Keratinocyte (primary cell): ENCODE data around the gene NRG2. TPM values are rescaled to one million over a fixed set of nuclear protein-coding genes. Genes with fewer than 3 reads are reported as not detected.

Source experiments
- DNase-seq: peaks from one replicate; pipeline ENCODE4 v3.0.0-alpha.2; 2011; ENCODE audit warnings: low read depth, missing footprints, low spot score
- FAIRE-seq: peaks from 2 replicates; lab custom pipeline; 2011; peaks lifted over from hg19 to GRCh38; lab: Jason Lieb, UNC
- H2AFZ ChIP-seq: 2 replicates; pipeline ENCODE4 v1.6.0; 2012; ENCODE audit warnings: low read length, control low read depth, inconsistent platforms; ENCODE audit not compliant: control insufficient read depth
- H3K27ac ChIP-seq: 2 replicates; pipeline ENCODE4 v1.5.1; 2011; ENCODE audit warnings: low read length; ENCODE audit not compliant: control insufficient read depth, insufficient read depth
- H3K27me3 ChIP-seq: 3 replicates; pipeline ENCODE4 v1.6.0; 2011; ENCODE audit warnings: low read length; ENCODE audit not compliant: control insufficient read depth, insufficient read depth; ENCODE audit errors: extremely low read depth
- H3K36me3 ChIP-seq, 2 experiments: 2 replicates in 1 of 2; 3 replicates in 1 of 2; pipeline ENCODE4 v1.5.1; 2011; ENCODE audit warnings: low read length in 2 of 2, mild to moderate bottlenecking in 1 of 2; ENCODE audit not compliant: control insufficient read depth in 2 of 2, insufficient read depth in 2 of 2; ENCODE audit errors: extremely low read depth in 1 of 2
- H3K4me1 ChIP-seq: 3 replicates; pipeline ENCODE4 v1.5.1; 2011; ENCODE audit warnings: low read length; ENCODE audit not compliant: control insufficient read depth, insufficient read depth; ENCODE audit errors: extremely low read depth
- H3K4me2 ChIP-seq: 3 replicates; pipeline ENCODE4 v1.6.0; 2011; ENCODE audit warnings: low read depth, low read length; ENCODE audit not compliant: control insufficient read depth, insufficient read depth; ENCODE audit errors: extremely low read depth
- H3K4me3 ChIP-seq, 3 experiments: fragments of 200-600 bp in 1 of 3; sonication (generic) in 1 of 3; 2 replicates in 2 of 3; 3 replicates in 1 of 3; pipeline ENCODE4 v1.5.1; 2011 to 2016; ENCODE audit warnings: low read length in 3 of 3, mild to moderate bottlenecking in 3 of 3, control low read depth in 2 of 3, inconsistent platforms in 1 of 3, low read depth in 1 of 3, mixed read lengths in 1 of 3, mixed run types in 1 of 3, moderate library complexity in 1 of 3; ENCODE audit not compliant: control insufficient read depth in 2 of 3, insufficient read depth in 2 of 3; ENCODE audit errors: extremely low read depth in 1 of 3
- H3K79me2 ChIP-seq: 2 replicates; pipeline ENCODE4 v1.6.0; 2012; ENCODE audit warnings: low read length; ENCODE audit not compliant: control insufficient read depth, insufficient read depth
- H3K9ac ChIP-seq: 3 replicates; pipeline ENCODE4 v1.6.0; 2011; ENCODE audit warnings: low read length; ENCODE audit not compliant: control insufficient read depth, insufficient read depth; ENCODE audit errors: extremely low read depth
- H3K9me1 ChIP-seq: 3 replicates; pipeline ENCODE4 v1.6.0; 2011; ENCODE audit warnings: low read length; ENCODE audit not compliant: control insufficient read depth, insufficient read depth; ENCODE audit errors: extremely low read depth
- H3K9me3 ChIP-seq: 2 replicates; pipeline ENCODE4 v1.5.1; 2012; ENCODE audit warnings: low read depth, low read length; ENCODE audit not compliant: control insufficient read depth
- H4K20me1 ChIP-seq: 3 replicates; pipeline ENCODE4 v1.6.0; 2011; ENCODE audit warnings: low read length; ENCODE audit not compliant: control insufficient read depth, insufficient read depth; ENCODE audit errors: extremely low read depth
- EZH2 ChIP-seq: IDR thresholded peaks from one replicate; pipeline ENCODE4 v1.6.1; 2012; ENCODE audit warnings: inconsistent platforms, mild to moderate bottlenecking, low read length, moderate library complexity
- dilution Hi-C: fragments of 300-500 bp; cut with MboI; formaldehyde crosslinking; loops from one replicate; pipeline ENCODE4 v1.7.0; 2020; ENCODE audit warnings: low sequenced_read_pairs; ENCODE audit not compliant: extremely low pct_ligation_motif_present
- polyA plus RNA-seq, 5 experiments: library from polyadenylated mRNA; depleted of rRNA in 3 of 5; stranded (reverse) in 3 of 5; stranded (forward) in 1 of 5; unstranded in 1 of 5; fragments of >200 nt; gene quantifications; 1 replicate in 1 of 5; 2 replicates in 3 of 5; 3 replicates in 1 of 5; pipeline versions ENCODE4 v1.2.1 to v1.2.3, GENCODE V29; 2011 to 2012; ENCODE audit warnings: missing spikeins in 2 of 5, low read depth in 1 of 5, low replicate concordance in 1 of 5
- TF ChIP-seq, protein P1 (sequence below), 3 experiments: IDR thresholded peaks in 1 of 3; conservative IDR thresholded peaks in 1 of 3; optimal IDR thresholded peaks in 1 of 3; 2 replicates in 2 of 3; 3 replicates in 1 of 3; pipeline versions ENCODE3 to v1.5.1; 2011; ENCODE audit warnings: low read length in 3 of 3, mild to moderate bottlenecking in 3 of 3, moderate library complexity in 2 of 3, control low read depth in 1 of 3, inconsistent platforms in 1 of 3; ENCODE audit not compliant: insufficient read depth in 2 of 3; ENCODE audit errors: extremely low read depth in 1 of 3

NRG2 gene
- polyA plus RNA-seq, 1 donor (not counting 4 experiments of a cell fraction or from before 2014, with no cell fraction given), result 0.13 TPM

DNA sequence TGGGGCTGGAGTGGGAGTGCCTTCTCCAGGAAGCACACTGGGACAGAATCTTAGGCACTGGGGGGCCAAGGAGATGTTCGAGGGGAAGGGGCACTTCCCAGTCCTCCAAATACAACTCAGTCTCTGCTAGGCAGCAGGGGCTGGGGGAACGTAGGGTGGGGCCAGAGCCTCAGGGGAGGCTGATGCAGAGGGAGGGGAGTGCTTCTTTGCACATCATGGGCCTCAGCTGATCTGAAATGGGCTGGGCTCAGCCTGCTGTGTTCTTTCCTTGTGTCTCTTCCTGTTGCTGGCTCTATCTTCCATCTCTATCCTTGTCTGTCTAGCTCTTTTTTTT is 231.9 kb downstream of the NRG2 start:
- H3K9me3 ChIP-seq, result no peaks in the 10 kb centered on the region
- no peaks in the 10 kb centered on the region for H3K27me3 ChIP-seq
- no peak overlapping the region for H3K4me2 ChIP-seq
- no peak overlapping the region for H2AFZ ChIP-seq
- H3K36me3 ChIP-seq, result no peaks in the 10 kb centered on the region
- no peak for TF ChIP-seq EZH2
- TF ChIP-seq, protein P1, sequence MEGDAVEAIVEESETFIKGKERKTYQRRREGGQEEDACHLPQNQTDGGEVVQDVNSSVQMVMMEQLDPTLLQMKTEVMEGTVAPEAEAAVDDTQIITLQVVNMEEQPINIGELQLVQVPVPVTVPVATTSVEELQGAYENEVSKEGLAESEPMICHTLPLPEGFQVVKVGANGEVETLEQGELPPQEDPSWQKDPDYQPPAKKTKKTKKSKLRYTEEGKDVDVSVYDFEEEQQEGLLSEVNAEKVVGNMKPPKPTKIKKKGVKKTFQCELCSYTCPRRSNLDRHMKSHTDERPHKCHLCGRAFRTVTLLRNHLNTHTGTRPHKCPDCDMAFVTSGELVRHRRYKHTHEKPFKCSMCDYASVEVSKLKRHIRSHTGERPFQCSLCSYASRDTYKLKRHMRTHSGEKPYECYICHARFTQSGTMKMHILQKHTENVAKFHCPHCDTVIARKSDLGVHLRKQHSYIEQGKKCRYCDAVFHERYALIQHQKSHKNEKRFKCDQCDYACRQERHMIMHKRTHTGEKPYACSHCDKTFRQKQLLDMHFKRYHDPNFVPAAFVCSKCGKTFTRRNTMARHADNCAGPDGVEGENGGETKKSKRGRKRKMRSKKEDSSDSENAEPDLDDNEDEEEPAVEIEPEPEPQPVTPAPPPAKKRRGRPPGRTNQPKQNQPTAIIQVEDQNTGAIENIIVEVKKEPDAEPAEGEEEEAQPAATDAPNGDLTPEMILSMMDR (optimal IDR thresholded peaks at IDR 0.05 in 1 of 3, IDR thresholded peaks at IDR 0.05 in 1 of 3, conservative IDR thresholded peaks at IDR 0.05 in 1 of 3; ENCODE audit: extremely low read depth in 1 of 3, insufficient read depth in 2 of 3, low read length in 3 of 3), result no peak
- FAIRE-seq, result no peak
- no peaks in the 10 kb centered on the region for H3K79me2 ChIP-seq
- H3K9ac ChIP-seq, result no peak overlapping the region
- dilution Hi-C loops, result no loop called here
- no peak overlapping the region for H3K4me3 ChIP-seq
- H4K20me1 ChIP-seq, result no peaks in the 10 kb centered on the region
- no peaks in the 10 kb centered on the region for H3K4me1 ChIP-seq
- H3K9me1 ChIP-seq, result no peaks in the 10 kb centered on the region
- DNase-seq, result no peak
- no peak overlapping the region for H3K27ac ChIP-seq

DNA sequence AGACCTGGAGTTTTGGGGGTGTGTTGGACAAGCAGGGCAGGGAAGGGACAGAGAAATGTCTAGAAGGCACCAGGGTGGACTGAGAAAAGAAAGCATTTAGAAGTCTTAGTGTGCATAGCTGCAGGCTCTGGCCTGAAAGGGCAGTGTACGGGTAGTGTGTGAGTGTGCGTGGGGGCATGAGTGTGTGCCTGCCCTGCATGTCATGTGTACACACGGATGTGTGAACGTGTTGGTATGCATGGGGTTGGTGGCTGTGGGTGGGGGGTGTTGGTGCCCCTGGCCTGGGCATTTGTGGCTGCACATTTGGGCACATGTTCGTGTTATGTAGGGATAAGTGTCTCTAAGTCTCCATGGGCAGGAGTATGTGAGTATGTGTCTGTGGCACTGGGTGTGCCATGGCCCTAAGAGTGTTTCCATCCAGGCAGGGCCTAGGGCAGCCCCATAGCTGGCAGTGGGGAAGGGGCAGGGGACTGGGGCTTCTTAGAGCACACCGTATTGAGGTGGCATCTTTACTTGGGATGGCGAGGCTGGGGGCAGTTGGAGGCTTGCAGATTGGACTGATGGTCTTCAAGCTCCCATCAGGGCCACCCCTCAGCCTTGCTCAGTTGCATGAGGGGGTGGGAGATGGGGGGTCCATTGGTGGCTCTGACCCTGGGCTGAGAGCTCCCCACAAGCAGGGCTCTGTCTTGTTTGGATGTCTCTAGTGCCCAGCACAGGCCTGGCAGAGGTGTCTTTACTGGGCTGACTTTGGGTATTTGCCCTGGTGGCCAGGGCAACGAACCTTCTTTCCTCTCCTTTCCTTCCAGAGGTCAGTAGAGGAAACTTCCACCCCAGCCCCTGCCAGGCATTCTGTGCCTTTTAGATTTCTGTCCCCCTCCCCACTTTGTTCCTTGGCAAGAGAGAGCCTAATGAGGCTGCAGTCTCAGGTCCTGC is 232.5 kb downstream of the NRG2 start:
- Histone ChIP-seq H3K4me2 (no peak overlapping the region), H3K79me2 (no peaks in the 10 kb centered on the region), H3K27ac (no peak overlapping the region), H3K4me3 (no peak overlapping the region), H3K36me3 (no peaks in the 10 kb centered on the region), H3K4me1 (no peaks in the 10 kb centered on the region), H3K27me3 (no peaks in the 10 kb centered on the region), H3K9me1 (no peaks in the 10 kb centered on the region), H3K9me3 (no peaks in the 10 kb centered on the region), H2AFZ (no peak overlapping the region), H3K9ac (no peak overlapping the region), H4K20me1 (no peaks in the 10 kb centered on the region)
- TF ChIP-seq, protein P1 (optimal IDR thresholded peaks at IDR 0.05 in 1 of 3, IDR thresholded peaks at IDR 0.05 in 1 of 3, conservative IDR thresholded peaks at IDR 0.05 in 1 of 3; ENCODE audit: extremely low read depth in 1 of 3, insufficient read depth in 2 of 3, low read length in 3 of 3), result no peak
- no peak for TF ChIP-seq EZH2
- dilution Hi-C loops, result no loop called here
- FAIRE-seq (no peak), DNase-seq (no peak)
